HG03103 (cell line): ENCODE results near the gene TMEM72.

Experiments used
- ATAC-seq: cut with Tn5 transposase; IDR thresholded peaks from one replicate; pipeline ENCODE4 v1.9.1; 2021; ENCODE audit warnings: low read depth; ENCODE audit not compliant: unreplicated experiment

TMEM72 gene

DNA sequence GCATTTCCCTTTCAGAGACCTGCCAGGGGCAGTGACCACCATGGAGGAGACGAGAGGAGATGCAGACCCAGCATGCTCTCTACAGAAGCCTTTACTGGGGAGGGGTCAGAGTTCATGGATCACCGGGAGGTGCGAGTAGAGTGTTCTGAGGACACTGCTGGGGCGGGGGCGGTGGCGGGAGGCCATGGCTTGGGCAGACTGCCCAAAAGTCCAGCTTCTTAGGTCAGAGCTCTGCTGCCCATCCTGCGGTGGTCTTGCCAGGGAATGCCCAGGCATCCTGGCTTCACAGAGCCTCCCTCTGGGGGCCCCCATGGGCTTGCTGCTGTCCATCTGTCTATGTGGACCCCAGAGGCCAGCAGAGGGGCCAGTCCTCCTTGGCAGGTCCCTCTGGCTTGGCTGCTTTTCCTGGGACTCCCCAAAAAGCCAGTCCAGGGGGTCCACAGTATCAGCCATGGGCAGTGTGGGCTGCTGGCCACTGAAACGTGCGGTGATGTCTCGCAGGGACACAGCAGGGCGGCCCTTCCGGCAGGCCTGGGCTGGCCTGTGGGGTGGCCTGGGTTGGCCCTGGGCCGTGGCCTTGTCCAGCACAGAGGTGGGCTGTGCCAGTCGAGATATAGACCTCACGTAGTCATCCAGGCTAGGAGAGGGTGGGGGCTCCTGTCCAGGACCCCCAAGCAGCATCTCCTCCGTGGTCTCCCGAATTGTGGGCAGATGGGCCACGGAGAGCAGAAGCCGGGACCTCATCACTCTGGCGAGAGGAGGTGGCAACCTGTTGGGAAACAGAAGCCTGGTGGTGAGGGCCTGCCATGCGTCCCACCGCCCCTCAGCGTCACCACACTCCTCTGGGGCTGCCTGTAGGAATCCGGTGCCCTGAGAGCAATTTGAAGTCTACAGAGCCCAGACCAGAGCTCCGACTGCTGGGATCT, 66.4 kb downstream of the TMEM72 start:
- no peak for ATAC-seq

DNA sequence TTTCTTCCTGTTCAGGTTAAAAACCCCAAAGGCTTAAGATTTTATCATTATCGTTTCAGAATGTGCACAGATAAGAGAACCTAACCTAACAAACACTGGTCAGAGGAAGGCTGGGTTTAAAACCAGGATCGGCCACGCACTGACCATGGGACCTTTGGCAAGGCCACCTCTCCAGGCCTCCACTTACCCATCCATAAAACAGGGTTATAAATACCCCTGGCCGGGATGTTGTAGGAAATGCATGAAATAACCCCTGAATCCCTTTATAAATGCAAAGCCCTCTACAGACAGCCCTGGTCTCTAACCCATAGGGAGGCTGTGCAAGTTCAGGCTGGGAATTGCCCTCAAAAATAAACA, 67.1 kb downstream of the TMEM72 start:
- ATAC-seq: no peak

DNA sequence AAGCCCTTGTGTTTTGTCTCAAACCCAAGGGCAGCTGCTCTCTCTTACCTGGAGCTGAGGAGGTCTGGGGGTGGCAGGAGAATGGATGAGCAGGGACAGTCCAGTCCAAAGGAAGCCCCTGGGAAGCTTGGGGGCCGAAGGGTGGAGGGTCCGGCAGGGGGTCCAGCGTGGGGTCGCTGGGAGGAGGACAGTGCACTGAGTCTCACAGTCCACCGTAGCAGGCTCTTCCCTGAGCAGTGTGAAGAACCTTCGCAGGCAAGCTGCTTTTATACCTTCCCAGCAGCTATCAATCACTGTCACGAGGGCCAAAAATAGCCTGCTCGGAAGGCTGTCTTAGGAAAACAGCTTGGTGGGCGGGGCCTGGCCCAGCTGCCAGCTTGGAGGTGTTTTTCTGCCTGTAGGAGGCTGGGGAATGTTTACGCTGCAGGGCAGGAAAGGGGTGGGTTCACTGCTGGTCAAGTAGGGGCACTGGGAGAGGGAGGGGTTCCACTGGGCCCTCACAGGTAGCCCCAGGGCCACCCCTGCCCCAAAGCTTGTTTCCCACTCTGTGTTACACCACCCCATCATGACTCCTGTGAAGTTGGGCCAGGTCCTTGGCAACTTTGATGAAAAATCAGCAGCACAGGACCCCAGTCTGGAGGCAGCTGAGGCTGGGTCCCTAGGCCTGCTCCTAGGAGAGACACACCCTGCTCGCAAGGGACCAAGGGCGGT, 67.6 kb downstream of the TMEM72 start, which contains the start of gene DEPP1:
TSS of gene DEPP1 (minus strand) at position 240 of the 711 bp plus-strand sequence. CDS start 779 bp downstream, outside the sequence.
- ATAC-seq: no peak

DNA sequence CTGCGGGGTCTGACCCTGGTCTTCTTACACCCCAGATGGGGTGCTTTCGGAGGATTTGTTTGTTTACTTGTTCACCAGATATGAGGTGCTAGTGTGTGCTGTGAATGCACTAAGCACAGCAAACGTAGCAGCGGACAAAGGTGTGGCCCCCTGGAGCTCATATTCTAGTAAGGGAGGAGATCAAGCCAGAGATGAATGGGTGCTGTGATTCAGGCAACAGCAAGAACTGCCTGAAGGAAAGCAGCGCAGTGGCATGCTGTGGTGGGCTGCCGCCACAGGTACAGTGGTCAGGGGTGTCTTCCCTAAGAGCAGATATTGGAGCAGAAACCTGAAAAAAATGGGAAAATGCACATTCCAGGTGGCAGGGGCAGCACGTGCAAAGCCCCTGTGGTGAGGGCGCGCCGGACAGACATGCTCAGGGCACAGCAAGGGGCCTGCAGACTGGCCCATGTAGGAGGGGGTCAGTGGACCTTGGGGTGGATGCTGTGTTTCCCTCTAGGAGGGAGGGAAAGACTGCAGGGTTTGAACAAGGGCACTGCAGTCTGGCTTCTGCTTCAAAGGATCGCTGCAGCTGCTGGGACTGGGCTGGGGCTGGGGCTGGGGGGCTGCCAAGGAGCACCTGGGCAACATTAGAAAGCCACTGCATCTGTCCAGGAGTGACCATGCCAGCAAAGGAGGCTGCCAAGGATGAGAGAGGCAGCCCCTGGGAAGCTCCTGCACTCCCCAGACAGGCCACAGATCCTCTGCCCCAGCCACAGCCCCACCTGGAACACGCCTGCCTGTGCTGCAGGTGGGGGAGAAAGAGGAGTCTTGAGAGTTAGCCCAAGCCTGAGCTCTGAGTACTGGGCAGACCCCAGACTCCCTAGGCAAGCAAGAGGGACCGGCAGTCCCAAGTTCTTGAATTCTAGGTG, 68.4 kb downstream of the TMEM72 start:
- no peak for ATAC-seq

DNA sequence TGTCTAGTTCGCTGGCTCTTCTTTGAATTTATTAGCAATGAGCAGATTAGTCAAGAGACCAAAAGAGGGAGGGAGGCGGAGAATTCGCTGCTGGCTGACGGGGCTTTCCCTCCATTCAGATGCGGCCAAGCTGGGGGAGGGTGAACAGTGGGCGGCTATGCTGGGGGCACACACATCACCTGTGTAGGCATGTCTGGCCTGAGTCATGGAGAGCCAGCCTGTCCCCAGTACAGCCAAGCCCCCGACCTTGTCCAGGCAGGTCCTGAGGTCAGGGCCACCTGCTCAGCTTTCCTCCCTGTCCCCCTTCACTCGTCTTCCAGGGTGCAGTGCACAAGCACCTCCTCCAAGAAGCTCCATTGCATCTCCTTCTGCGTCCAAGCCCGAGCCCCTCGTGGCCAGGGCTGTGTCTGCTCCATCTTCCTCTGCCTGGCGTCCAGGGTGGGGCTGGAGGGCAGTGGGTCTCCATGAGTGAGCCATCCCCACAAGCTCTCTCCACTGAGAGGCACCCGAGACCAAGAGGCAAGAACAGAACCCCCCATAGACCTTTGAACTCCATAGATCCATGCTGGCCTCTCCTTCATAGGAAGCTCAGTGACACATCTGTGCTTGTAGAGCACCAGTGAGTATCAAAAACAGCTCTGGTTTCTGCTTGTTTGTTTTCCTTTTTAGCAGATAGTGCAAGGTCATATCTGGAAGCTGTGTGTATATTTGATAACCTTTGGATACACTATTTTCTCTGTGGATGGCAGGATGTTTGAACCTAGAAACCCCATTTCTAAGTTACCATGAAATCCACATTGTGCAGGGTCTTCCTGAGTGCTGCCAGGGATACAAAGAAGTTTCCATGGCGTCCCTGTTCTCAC, 69.4 kb downstream of the TMEM72 start:
- no peak for ATAC-seq

DNA sequence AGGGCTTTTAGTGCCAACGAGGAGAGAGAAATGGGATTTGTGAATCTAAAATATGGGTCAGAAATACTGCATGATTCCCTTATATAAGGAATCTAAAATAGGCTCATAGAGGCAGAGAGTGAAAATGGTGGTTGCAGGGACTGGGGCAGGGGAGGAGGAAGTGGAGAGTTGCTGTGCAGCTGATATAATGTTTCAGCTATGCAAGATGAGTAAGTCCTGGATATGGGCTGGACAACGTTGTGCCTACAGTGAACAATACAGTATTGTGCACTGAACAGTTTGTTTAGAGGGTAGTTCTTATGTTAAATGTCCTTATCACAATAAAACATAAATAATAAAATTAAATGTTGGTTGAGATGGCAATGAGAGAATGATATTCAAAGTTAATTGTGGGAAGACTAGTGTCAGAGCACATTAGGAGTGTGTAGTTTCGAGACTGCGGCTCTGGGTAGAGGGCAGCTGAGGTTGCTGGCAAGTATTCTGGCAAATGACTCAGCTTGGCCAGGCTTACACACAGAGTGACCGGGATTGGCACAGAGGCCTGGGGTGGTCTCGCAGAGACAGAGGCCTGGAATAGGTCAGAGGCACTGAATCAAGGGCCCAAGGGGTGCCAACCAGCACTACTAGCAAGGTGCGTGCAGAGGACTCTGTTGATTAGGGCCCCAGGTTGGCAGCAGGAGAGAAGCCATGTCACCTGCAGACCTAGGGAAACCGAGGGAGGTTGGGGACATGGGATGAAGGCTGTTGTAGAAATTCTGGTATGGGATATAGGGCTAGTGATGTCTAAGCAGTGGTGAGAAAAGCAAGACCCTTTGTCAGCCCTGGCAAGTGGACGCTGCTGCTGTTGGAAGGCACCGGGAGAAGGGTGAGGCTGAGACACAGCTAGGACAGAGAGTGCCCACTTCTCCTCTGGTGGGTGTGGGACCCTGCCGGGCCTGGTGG, 70.3 kb downstream of the TMEM72 start:
- ATAC-seq: peak; percentile 76

DNA sequence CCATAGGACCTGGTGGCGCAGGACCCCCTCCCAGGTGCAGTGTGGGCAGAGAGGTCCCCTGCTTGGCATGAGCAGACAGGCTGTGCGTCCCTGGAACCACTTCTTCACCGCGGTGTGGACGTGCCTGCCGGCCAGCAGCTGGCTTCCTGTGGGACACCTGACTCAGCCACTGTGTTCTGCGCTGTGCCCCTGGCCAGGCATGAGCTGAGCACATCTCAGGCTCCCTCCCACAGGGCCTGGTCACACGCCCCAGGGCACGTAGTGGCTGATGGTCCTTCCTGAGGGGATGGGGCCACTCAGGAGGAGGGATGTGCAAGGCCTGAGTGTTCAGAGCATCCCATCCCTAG, 71.0 kb downstream of the TMEM72 start:
- ATAC-seq: no peak

DNA sequence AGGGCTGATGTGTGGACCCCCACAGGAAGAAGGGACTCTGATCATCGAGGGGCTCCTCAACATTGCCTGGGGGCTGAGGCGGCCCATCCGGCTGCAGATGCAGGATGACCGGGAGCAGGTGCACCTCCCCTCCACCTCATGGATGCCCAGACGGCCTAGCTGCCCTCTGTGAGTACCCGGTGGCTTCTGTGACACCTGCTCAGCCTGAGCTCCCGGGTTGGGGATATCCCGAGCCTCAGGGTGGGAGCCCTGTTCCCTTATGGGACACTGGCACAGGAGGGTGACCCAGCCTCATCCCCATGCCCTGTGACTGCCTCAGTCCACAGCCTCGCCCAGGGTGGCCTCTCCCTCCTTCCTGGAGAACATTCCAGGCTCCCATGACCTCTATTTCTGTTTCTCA, 71.4 kb downstream of the TMEM72 start:
- ATAC-seq: no peak

DNA sequence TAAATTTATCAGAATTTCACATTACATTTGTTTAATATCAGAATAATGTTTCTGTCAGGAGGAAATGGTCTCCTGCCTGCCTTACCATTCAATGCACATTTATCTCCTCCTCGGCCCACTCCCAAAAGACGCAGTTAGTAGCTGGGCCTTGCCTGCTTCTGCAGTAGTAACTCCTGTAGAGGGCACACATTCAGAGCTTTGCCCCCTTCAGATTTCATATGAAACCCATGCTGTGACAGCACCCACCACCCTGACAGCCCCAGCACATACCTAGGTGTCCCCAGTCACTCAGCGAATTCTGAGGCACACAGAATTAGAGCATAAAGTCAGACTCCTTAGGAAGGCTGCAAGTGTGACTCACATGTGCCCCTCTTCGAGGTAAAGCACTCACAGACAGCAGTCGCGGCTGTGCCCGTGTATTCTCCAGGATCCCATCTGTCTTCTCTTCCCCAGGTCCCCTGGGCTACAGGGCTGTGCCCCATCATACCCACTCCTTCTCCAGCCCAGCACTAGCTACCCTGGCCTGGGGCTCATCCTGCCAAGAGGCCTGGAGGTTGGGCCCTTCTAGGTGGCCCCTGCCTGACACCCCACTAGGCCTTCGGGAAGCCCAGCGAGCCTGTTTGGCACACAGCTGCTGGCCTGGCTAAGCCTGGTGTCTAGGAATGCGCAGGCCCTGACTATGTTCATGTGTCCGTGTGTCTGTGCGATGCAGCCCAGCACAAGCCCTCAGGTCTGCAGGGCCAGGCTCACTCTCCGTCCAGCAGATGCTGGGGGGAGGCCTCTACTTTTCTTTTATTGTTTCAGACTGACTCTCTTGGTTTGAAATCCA, 72.1 kb downstream of the TMEM72 start:
- no peak for ATAC-seq

DNA sequence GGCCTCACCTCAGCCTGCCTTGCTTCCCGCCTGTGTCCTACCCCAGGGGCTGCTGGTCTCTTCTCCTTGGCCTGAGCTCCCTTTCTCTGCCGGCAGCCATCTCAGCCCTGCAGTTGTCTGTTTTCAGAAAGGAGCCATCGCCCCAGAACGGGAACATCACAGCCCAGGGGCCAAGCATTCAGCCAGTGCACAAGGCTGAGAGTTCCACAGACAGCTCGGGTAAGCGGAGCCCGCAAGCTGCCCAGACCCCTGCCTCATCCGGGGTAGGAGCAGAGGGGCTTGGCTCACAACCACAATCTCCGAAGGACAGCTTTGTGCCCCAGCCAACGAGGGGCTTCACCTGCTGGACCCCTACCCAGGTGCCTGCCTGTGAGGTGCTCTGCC, 72.8 kb downstream of the TMEM72 start:
- ATAC-seq: no peak

DNA sequence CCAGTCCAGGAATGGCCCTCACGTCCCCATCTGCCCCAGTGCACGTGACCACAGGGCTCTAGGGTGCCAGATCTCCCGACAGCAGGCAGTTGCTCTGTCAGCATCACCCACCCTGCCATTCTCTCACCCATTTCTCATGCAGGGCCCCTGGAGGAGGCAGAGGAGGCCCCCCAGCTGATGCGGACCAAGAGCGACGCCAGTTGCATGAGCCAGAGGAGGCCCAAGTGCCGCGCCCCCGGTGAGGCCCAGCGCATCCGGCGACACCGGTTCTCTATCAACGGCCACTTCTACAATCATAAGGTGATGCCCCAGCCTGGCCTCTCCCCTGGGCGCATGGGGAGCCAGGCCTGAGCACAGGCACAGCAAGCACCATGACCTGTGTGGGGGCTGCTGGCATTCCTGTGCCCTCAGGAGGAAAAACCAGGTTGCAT, 73.5 kb downstream of the TMEM72 start:
- no peak for ATAC-seq

DNA sequence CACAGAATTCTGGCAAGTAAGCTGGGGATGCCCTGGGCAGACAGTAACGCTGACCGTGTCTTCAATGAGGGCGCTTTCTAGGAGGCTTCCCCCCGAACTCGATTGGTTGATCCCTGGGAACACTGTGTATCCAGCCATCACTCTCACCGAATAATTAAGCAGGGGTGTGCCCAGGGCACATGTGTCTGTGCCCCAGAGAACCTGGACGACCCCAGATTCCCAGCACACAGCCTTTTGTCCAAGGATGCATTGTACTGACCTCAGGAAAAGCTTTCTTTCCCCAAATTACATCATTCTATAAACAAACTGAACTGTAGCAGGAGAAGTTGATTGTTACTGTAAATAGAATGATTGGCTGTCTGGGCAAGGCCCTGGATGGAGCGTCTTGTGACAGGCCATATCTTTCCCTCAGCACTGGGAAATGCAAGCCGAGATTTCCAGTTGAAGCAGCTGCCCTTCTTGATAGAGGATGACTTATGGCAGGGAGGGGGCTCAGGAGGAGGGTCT, 74.1 kb downstream of the TMEM72 start:
- no peak for ATAC-seq

DNA sequence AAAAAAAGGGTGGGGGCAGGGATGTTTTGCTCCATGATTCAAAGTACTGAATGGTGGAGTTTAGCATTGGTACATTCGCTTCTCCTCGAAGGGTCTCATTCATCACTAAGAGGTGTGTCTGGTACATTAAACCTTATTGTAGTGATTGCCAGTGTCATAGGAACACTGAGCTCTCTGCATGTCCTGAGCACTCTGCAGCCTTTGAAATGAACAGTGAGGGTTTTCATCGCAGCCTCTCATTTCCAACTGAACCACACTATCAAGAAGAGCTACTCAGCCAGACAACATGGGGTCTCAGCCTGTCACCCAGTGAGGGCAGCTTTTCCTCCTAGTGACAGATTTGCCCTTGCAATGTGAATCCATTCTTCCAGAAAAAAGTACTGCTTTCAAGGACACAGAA, 75.0 kb downstream of the TMEM72 start:
- no peak for ATAC-seq
